IPS-NIHi7 (cell line): ENCODE measurements around the gene LRRC4B.
"Not testable (repeated sequence)": the region's sequence is repeated elsewhere in the genome, so short reads cannot be mapped to it uniquely, and the experiment has no call there.

Experiments used
- DNase-seq: peaks from one replicate; pipeline ENCODE4 v3.0.0; 2012; ENCODE audit warnings: mixed read lengths; ENCODE audit errors: extremely low spot score

The LRRC4B gene

DNA sequence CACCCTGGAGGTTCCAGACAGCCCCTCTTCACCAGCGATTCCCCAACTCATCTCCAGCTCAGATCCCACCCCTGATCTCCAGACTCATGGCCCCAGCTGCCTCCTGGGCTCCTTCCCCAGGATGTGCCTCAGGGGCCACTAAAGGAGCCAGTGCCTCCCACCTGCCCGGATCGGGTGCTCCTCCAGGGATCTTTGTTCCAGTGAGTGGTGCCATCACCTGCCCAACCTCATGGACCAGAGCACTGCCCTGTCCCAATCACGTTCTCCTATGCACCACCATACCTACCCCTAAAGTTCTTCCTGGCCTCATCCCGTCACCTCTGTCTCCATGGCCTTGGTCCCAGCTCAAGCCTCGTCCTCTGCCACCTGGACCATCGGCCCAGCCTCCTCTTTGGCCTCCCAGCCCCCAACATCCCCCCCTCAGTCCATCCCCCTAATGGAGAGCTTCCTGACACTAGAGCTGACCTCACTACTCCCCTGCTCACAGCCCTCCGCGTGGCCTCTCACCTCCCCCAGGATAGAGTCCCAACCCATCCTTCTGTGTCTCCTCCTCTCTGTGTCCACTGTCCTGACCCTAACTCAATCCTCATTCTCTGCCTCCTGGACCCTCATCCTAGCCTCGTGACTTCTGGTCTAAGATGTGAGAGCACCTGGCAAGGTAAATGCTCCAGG is 82.8 kb downstream of the LRRC4B start:
- no peak for DNase-seq

DNA sequence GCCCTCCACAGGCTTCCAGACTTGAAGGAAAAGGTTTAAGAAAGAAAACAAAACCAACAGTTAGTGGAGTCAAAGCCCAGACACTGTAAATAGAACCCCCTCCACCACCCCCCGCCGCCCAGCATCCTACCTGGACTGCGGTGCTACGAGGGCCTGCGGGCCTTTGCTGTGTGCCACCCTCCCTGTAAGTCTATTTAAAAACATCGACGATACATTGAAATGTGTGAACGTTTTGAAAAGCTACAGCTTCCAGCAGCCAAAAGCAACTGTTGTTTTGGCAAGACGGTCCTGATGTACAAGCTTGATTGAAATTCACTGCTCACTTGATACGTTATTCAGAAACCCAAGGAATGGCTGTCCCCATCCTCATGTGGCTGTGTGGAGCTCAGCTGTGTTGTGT is 85.3 kb downstream of the LRRC4B start:
- no peak for DNase-seq

DNA sequence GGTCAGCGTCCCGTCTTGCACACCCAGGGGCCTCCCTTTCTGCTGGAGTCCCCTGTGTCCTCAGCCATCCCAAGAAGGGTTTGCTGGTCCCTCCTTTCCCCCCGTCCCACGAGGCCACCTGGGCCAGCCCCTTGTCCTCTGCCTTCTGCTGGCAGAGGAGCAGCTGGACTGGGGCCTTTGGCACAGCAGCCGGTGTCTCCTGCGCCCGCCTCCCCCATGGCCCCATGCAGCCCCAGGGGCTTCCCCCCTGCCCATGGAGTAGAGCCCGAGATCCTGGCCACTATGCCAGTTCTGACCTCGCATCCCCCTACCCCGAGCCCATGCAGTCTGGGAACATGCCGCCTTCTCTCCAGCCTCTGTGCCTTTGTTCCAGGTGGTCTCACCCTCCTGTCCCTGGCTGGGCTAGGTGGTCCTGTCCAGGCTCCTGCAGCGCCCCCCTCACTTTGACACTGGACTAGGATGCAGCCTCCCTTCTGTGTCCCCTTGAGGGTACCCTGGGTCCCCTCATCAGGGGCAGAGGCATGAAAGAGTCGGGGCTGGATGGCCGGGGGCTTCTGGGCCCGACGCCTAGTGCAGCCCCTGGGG is 85.9 kb downstream of the LRRC4B start:
- no peak for DNase-seq

DNA sequence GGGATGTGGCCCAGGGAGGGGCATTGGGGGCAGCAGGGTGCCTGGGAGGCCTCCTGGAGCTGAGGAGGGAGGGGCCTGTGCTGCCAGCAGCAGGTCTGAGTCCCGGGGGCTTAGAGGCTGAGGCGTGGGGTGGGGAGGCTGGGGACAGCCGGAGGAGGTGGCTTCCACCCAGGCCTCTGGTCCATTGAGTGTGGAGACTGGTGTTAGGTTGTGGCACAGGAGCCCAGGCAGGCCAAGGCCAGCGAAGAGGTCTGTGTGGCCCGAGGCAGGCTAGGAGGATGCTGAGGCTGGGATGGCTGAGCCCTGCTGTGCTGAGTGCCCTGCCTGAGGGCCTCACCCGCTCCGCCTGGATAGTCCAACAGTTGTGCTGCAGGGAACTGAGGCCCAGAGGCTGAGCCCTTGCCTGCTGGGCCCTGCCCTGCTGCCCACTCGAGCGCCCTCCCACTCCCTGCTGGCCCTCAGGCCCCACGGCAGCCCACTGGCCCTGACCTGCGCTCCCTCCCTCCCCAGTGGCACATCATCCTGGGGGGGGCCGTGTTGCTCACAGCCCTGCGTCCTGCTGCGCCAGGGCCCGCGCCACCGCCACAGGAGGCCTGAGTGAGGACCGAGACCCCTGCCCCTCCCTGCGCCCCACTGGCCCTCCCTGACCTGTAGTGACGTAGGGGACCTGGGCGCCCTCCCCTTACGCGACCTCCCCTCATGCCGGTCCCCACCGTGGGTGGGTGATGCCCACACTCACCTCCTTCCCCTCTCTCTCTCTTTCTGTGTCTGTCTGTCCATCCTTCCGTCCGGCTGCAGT is 86.7 kb downstream of the LRRC4B start:
- no peak for DNase-seq

DNA sequence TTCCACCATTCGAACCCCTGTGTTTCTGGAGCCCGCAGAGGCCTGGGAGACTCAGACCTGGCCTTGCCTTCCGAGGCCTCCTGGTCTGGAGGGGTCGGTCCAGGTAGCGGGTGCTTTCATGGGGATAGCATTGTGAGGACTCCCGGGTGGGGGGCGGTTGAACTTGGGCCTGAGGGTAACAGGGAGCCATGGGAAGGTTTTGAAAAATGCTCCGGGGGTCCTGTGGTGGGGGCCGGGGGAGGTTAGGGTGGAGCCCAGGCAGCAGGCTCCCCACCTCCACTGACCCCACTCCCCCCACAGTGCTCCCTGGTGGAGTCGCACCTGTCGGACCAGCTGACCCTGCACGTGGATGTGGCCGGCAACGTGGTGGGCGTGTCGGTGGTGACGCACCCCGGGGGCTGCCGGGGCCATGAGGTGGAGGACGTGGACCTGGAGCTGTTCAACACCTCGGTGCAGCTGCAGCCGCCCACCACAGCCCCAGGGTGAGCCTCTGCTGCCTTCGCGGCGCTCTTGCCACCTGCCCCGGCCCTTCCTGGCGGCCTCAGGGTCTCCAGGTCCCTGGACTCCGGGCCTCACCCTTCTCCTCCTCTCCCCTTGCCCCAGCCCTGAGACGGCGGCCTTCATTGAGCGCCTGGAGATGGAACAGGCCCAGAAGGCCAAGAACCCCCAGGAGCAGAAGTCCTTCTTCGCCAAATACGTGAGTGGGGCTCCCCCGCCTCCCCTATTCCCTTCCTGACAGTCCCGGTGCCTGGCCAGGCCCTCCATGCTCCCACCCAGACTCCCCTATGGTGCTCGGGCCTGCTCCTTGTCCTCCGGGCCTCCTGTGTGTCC is 87.7 kb downstream of the LRRC4B start:
- DNase-seq: no peak

DNA sequence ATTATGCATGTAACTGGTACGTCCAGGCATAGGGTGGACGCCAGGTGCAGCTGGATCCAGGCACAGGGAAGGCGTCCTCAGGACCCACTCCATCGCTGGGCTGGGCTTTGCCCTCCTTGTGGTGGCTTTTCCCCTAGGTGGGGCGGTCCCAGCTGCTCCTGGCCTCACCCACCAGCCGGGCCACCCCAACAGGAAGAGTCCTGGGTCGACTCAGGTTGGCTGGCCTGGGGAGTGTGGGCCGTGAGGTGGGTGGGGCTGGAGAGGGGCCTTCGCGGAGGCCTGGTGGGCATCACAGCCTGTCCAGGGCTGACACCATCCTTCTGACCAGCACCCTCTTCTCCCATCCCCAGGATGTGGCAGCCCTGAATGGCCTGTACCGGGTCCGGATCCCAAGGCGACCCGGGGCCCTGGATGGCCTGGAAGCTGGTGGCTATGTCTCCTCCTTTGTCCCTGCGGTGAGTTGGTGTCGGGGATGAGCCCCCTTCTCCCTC is 88.4 kb downstream of the LRRC4B start:
- no peak for DNase-seq

DNA sequence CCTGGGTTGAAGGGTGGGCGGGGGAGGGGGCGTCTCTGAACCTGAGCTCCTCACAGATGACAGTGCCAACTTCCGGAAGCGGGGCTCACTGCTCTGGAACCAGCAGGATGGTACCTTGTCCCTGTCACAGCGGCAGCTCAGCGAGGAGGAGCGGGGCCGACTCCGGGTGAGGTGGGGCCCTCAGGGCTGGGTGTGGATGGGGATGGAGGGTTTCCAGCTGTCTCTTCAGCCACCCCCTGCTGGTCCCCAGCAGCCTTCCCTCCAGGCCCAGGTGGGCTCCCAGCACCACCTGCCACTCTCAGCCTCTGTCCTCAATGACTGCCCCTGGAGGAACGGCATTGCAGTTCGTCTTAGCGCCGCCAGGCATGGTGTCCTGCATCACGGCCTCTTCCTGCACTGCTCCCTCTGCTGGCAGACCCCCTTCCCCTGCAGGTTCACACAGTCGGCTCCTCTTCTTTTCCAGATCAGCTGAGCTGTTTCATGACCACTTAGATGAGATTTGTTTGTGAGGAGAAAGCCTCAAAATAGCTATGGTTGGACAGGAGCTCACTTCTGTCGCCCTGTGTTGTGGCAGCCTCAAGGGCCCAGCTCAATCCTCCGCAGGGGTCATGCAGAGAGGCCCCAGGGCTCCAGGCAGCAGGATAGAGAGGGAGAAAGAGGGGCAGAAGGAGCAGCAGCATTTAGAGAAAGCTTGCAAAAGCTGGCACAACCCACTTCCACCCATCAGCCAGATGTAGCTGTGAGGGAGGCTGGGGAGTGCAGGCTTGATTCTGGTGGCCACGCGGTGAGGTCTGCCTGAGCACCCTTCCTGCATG is 89.1 kb downstream of the LRRC4B start:
- DNase-seq: peak; percentile 79

DNA sequence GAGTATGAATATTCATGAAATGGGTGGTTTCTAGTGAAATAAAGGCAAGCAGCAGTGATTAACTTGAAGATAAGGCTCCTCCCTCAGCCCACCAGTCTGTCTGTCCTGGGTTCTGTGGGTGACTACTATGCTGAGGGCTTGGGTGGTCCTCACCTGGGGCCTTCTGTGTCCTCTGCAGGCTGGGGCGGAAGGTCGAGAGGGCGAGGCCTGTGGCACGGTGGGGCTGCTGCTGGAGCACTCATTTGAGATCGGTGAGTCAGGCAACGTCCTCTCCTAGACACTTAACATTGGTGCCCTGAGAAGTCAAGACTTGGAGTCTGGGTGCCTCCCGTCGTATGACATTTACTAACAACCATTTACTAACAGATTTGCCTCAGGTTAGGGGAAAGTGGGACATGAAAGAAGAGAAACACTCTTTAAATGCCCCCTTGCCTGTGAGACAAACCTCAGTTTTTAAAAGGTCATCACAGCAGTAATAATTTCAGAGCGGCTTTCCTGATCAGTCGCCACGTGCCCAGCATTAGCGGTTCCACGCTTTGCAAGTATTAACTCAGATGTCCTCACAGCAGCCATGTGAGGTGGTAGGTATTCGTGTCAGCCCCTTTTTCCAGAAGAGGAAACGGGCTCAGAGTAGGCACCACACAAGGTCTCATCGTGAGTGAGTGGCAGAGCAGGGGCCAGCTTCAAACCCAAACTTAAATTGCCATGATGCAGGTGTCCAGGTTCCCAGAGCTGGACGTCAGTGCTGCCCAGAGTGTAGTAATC is 90.3 kb downstream of the LRRC4B start:
- DNase-seq: no peak

DNA sequence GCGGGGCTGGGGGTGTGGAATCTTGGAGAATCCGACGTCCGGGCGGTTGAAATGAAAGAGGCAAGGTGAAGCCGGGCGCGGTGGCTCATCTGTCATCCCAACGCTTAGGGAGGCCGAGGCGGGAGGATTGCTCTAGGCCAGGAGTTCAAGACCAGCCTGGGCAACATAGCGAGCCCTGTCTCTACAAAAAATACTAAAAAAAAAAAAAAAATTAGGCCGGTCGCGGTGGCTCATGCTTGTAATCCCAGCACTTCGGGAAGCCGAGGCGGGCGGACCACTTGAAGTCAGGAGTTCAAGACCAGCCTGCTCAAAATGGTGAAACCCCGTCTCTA is 91.4 kb downstream of the LRRC4B start:
- no peak for DNase-seq

DNA sequence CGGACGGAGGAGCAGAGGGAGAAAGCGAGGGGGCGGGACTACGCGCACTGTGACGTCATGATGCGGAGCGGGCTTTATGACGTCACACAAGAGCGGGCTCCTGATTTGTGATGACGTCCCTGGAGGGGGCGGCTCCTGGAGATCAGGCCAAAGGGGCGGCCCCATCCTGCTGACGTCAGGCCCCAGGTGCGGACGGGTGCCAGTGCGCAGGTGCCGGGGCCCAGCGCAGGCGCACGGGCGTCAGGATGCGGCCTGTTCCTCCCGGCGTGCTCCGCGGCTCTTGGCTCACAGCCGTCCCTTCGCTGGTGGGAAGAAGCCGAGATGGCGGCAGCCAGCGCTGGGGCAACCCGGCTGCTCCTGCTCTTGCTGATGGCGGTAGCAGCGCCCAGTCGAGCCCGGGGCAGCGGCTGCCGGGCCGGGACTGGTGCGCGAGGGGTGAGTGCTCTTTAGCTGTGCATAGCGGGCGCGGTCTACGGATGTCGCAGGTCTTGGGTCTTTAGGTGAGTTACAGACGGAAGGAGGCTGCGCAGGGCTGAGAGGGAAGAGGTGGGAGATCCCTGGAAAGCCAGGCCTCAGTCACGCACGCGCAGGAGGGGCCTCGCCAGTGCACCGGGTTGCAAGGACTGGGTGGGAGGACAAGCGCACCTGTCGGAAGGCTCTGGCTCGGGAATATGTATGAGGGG is 91.9 kb downstream of the LRRC4B start, which contains the start of the genes EMC10 and GARIN5A:
Gene EMC10, plus strand, starts transcription at position 284 of the 683 bp plus-strand sequence. Its CDS starts 38 bp downstream, at position 322.
Gene GARIN5A, minus strand, starts transcription at position 625 of the 683 bp plus-strand sequence. Its CDS starts 460 bp downstream, at position 165.
- DNase-seq: peak; percentile 100

DNA sequence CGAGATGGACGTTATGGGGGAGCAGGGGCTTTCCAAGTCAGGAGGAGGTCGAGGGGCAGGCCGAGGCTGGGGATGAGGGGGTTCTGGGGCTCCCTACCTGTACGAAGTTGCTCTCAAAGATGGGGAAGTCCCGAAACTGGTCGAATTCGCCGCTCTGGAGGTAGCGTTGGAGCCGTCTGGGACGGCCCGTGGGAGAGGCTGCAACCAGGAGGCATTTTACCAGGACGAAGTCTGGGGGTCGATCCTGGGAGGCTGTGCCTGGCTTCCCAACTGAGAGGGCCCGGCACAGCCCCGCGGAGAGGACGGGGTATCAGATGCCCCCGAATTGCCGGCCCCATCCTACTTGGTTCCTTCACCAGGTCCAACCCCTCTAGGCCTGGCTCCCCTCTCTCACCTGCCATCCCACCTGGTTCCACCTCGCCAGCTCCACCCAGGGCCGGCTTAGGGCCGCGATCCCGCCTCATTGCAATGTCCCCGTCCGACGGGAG is 92.5 kb downstream of the LRRC4B start:
- no peak for DNase-seq

DNA sequence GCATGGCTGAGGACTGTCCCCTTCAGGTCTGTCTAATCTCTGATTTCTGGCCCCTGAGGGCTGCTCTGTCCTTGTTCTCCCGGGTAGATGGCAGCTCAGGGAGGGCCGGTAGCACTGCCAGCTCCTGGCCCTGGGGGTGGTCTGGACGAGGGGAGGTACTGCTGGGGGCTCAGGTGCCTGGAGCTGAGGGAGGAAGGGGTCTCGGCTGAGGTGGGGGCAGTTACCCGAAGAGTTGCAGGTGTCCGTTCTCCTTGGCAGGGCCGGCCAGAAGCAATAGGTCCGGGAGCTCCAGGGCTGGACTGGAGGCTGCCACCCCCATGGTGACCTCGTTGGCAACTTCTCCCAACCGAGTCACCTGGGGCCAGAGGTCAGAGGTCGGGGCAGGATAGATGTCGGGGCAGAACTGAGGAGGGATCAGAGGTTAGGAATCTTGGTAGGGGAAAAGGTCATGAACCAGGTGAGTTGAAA is 93.1 kb downstream of the LRRC4B start:
- no peak for DNase-seq

DNA sequence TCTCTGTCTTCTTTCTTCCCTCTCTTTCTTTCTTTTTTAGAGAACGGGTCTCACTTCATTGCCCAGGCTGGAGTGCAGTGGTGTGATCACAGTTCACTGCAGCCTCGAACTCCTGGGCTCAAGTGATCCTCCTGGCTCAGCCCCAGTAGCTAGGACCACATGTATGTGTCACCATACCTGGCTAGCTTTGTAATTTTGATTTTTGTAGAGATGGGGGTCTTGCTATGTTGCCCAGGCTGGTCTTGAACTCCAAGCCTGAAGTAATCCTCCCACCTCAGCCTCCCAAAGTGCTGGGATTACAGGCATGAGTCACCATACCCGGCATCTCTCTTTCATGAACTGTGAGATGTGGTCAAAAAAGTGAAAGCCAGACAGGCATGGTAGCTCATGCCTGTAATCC is 94.9 kb downstream of the LRRC4B start:
- not testable (repeated sequence) for DNase-seq

DNA sequence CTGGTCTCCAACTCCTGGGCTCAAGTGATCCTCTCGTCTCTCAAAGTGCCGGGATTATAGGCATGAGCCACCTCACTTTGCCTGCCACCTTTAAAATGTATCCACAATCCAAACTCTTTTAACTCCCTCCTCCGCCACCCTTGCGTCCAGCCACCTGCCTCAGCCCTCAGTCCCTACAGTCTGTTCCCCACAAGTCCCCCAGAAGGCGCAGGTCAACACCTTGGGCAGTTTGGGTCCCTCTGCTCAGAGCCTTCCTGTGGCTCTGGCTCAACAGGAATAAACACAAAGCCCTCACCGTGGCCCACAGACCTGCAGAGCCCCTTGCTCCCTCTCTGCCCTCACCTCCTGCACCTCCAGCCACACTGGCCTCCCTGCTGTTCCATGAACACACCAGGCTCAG is 99.4 kb downstream of the LRRC4B start:
- no peak for DNase-seq

DNA sequence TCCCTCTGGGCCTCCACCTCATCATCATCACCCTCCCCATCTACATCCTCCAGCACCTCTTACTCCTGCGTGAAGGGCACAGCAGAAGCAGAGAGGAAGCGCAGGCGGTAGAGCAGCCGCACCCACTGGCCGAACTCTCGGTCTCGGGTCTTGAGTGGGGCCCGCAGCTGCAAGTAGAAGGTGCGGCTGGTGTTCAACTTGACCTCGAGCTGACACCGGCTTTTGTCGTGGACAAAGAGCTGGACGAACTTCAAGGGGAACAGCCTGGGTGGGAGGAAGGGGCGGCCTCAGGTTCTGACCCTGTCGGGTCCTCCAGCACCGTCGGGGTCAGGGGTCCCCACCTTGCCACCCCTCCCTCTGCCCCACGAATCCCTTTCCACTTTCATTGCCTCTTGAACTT is 100.7 kb downstream of the LRRC4B start:
- DNase-seq: no peak
